Stimulated activated CD4-positive, alpha-beta T cell treated with anti-CD3 and anti-CD28 coated beads, Interleukin-2, amount 100 ng/mL, for 4 hours (primary cell): ENCODE measurements around the gene CALB2.

ENCODE experiments used
- DNase-seq: peaks from one replicate; pipeline ENCODE4 v3.0.0-alpha.2; 2020; ENCODE audit warnings: low read depth

The CALB2 gene

GRCh38 chr16:71389330-71389729, 30.8 kb downstream of the CALB2 start:
- no peak for DNase-seq

- no peak for DNase-seq
Measured at GRCh38 chr16:71396594-71396993, 38.1 kb downstream of the CALB2 start.

- no peak for DNase-seq
Measured at GRCh38 chr16:71399801-71400563, 41.5 kb downstream of the CALB2 start.

- DNase-seq = no peak
Measured at GRCh38 chr16:71402007-71402406, 43.5 kb downstream of the CALB2 start.

GRCh38 chr16:71402674-71403073, 44.2 kb downstream of the CALB2 start:
- no peak for DNase-seq

- no peak for DNase-seq
Measured at GRCh38 chr16:71404364-71404763, 45.8 kb downstream of the CALB2 start.

- DNase-seq = no peak
Measured at GRCh38 chr16:71406316-71406715, 47.8 kb downstream of the CALB2 start.

- no peak for DNase-seq
Measured at GRCh38 chr16:71406724-71407123, 48.2 kb downstream of the CALB2 start.

GRCh38 chr16:71407731-71408130, 49.2 kb downstream of the CALB2 start:
- no peak for DNase-seq

- no peak for DNase-seq
Measured at GRCh38 chr16:71408536-71408935, 50.0 kb downstream of the CALB2 start.

- DNase-seq = no peak
Measured at GRCh38 chr16:71409011-71409775, 50.7 kb downstream of the CALB2 start.

GRCh38 chr16:71410146-71410545, 51.6 kb downstream of the CALB2 start:
- DNase-seq = no peak

GRCh38 chr16:71412270-71413160, 54.0 kb downstream of the CALB2 start:
- peak; percentile 52 for DNase-seq

GRCh38 chr16:71413341-71413740, 54.8 kb downstream of the CALB2 start:
- DNase-seq = no peak

GRCh38 chr16:71414038-71414437, 55.5 kb downstream of the CALB2 start:
- DNase-seq = no peak

GRCh38 chr16:71421911-71422310, 63.4 kb downstream of the CALB2 start:
- no peak for DNase-seq

GRCh38 chr16:71423016-71423415, 64.5 kb downstream of the CALB2 start:
- no peak for DNase-seq

- DNase-seq = no peak
Measured at GRCh38 chr16:71423865-71424264, 65.3 kb downstream of the CALB2 start.

- DNase-seq = no peak
Measured at GRCh38 chr16:71424626-71425025, 66.1 kb downstream of the CALB2 start.

- DNase-seq = no peak
Measured at GRCh38 chr16:71425746-71426068, 67.2 kb downstream of the CALB2 start.

- no peak for DNase-seq
Measured at GRCh38 chr16:71426069-71426879, 67.8 kb downstream of the CALB2 start.
